T-helper 1 cell treated with Interleukin-12 subunit alpha and Interleukin-12 subunit beta and Interleukin-4 antibody, amounts not matched to agents 30 μg/mL and 1 μg/mL, for 36 hours (primary cell): Measurements from ENCODE around the gene NEK8.

Experiments
- H3K27ac Mint-ChIP-seq: one replicate; pipeline ENCODE4 v1.8.0; 2021; ENCODE audit warnings: mild to moderate bottlenecking, mixed read lengths
- H3K27me3 Mint-ChIP-seq: one replicate; pipeline ENCODE4 v1.8.0; 2021; ENCODE audit warnings: low read depth, mixed read lengths
- H3K36me3 Mint-ChIP-seq: one replicate; pipeline ENCODE4 v1.8.0; 2021; ENCODE audit warnings: low read depth, mixed read lengths
- H3K4me1 Mint-ChIP-seq: one replicate; pipeline ENCODE4 v1.8.0; 2021; ENCODE audit warnings: low read depth, mixed read lengths
- H3K4me3 Mint-ChIP-seq: one replicate; pipeline ENCODE4 v1.8.0; 2021; ENCODE audit warnings: mild to moderate bottlenecking, moderate library complexity, mixed read lengths
- H3K9me3 Mint-ChIP-seq: one replicate; pipeline ENCODE4 v1.8.0; 2021; ENCODE audit warnings: mixed read lengths

Gene NEK8

GRCh38 chr17:28783161-28783560 lies 54.6 kb downstream of the NEK8 start:
- no peak overlapping the region for H3K4me3 Mint-ChIP-seq
- H3K27ac Mint-ChIP-seq, result no peak overlapping the region
- peaks cover 11% of the 10 kb centered on the region for H3K4me1 Mint-ChIP-seq
- no peaks in the 10 kb centered on the region for H3K9me3 Mint-ChIP-seq
- H3K27me3 Mint-ChIP-seq, result no peaks in the 10 kb centered on the region
- H3K36me3 Mint-ChIP-seq, result peaks cover 7% of the 10 kb centered on the region

GRCh38 chr17:28788100-28788499 lies 59.5 kb downstream of the NEK8 start:
- Mint-ChIP-seq H3K27ac (no peak overlapping the region), H3K4me1 (peaks cover 5% of the 10 kb centered on the region), H3K27me3 (no peaks in the 10 kb centered on the region), H3K36me3 (peaks cover 3% of the 10 kb centered on the region), H3K9me3 (no peaks in the 10 kb centered on the region), H3K4me3 (no peak overlapping the region)
